ENCODE results near the gene NEK7. TPM values are rescaled to one million over a fixed set of nuclear protein-coding genes. Genes with fewer than 3 reads are reported as not detected.

Gene NEK7
- total RNA-seq (2022; extraction: Qiagen RNA extraction; ENCODE audit: low read depth), result 16.1 to 29.1 TPM (median 24.3 TPM) in 5 replicates

GRCh38 chr1:198156745-198157240 lies at the start of gene NEK7:
Gene NEK7, plus strand, starts transcription at chr1:198156998. Its CDS starts 75,583 bp downstream, at chr1:198232581.

Other genes with a start within 250 kb of the NEK7 start
- 0.02 to 0.17 TPM (median 0.09 TPM) in 5 replicates for gene LHX9, start 239.6 kb upstream of the NEK7 start, total RNA-seq (2022; extraction: Qiagen RNA extraction; ENCODE audit: low read depth)